Endothelial cell of umbilical vein (primary cell): ENCODE data around the gene GRID1. TPM values are rescaled to one million over a fixed set of nuclear protein-coding genes. Genes with fewer than 3 reads are reported as not detected.

Source experiments
- BruUV-seq: library from RNA; stranded (reverse); fragments of 400-500 nt; replicated peaks from 2 replicates; lab custom pipeline; 2021; lab: Mats Ljungman, UMichigan
- CTCF ChIA-PET: fragments of 300-600, 350-600 bp; sonication (Branson Sonifier 250); formaldehyde crosslinking; loops from one replicate; lab custom pipeline; 2021; ENCODE audit warnings: antibody characterized with exemption, inconsistent platforms; lab: Charles Lee
- POLR2A ChIA-PET: fragments of 300-600, 350-600 bp; sonication (Branson Sonifier 250); formaldehyde crosslinking; loops from one replicate; lab custom pipeline; 2021; ENCODE audit warnings: antibody characterized with exemption, inconsistent platforms; lab: Charles Lee
- DNase-seq: peaks from one replicate; pipeline ENCODE4 v3.0.0-alpha.2; 2011; ENCODE audit warnings: low read depth, low spot score
- FAIRE-seq: peaks from 2 replicates; lab custom pipeline; 2011; peaks lifted over from hg19 to GRCh38; lab: Jason Lieb, UNC
- H2AFZ ChIP-seq: 2 replicates; pipeline ENCODE4 v1.6.0; 2012; ENCODE audit warnings: low read depth, low read length, control low read depth, inconsistent platforms
- H3K27ac ChIP-seq: 2 replicates; pipeline ENCODE4 v1.5.1; 2011; ENCODE audit warnings: low read depth, mild to moderate bottlenecking, control low read depth, low read length, moderate library complexity; ENCODE audit not compliant: insufficient read depth
- H3K27me3 ChIP-seq, 2 experiments: 2 replicates each; pipeline versions ENCODE4 v1.6.0 to v1.6.1; 2011; ENCODE audit warnings: low read length in 2 of 2, mixed read lengths in 1 of 2; ENCODE audit not compliant: control insufficient read depth in 2 of 2, insufficient read depth in 2 of 2
- H3K36me3 ChIP-seq, 2 experiments: 2 replicates in 1 of 2; 3 replicates in 1 of 2; pipeline ENCODE4 v1.5.1; 2011; ENCODE audit warnings: low read length in 2 of 2, mild to moderate bottlenecking in 1 of 2, moderate library complexity in 1 of 2; ENCODE audit not compliant: control insufficient read depth in 2 of 2, insufficient read depth in 2 of 2; ENCODE audit errors: extremely low read depth in 1 of 2
- H3K4me1 ChIP-seq: 3 replicates; pipeline ENCODE4 v1.5.1; 2011; ENCODE audit warnings: mild to moderate bottlenecking, low read length; ENCODE audit not compliant: control insufficient read depth, insufficient read depth; ENCODE audit errors: extremely low read depth
- H3K4me2 ChIP-seq: 2 replicates; pipeline ENCODE4 v1.6.1; 2011; ENCODE audit warnings: low read length, control low read depth, mixed read lengths; ENCODE audit not compliant: insufficient read depth
- H3K4me3 ChIP-seq, 3 experiments: fragments of 200-600 bp in 1 of 3; sonication (generic), shearing (Covaris generic) in 1 of 3; replicated peaks in 1 of 3; 2 replicates each; pipeline ENCODE4 v1.5.1; 2011 to 2016; ENCODE audit warnings: control low read depth in 3 of 3, low read length in 3 of 3, mild to moderate bottlenecking in 2 of 3, inconsistent platforms in 1 of 3, low read depth in 1 of 3, moderate library complexity in 1 of 3; ENCODE audit not compliant: insufficient read depth in 1 of 3
- H3K79me2 ChIP-seq: 2 replicates; pipeline ENCODE4 v1.6.0; 2012; ENCODE audit warnings: low read length, inconsistent platforms; ENCODE audit not compliant: control insufficient read depth, insufficient read depth
- H3K9ac ChIP-seq: replicated peaks from 2 replicates; pipeline ENCODE3; 2011; ENCODE audit warnings: low read length, control low read depth; ENCODE audit not compliant: insufficient read depth; ENCODE audit errors: extremely low read depth
- H3K9me1 ChIP-seq: replicated peaks from 3 replicates; pipeline ENCODE4 v1.6.0; 2011; ENCODE audit warnings: mild to moderate bottlenecking, low read length; ENCODE audit not compliant: control insufficient read depth, insufficient read depth; ENCODE audit errors: extremely low read depth
- H3K9me3 ChIP-seq: replicated peaks from 2 replicates; pipeline ENCODE4 v1.5.1; 2012; ENCODE audit warnings: low read length, inconsistent platforms; ENCODE audit not compliant: control insufficient read depth, insufficient read depth
- H4K20me1 ChIP-seq: replicated peaks from 2 replicates; pipeline ENCODE3; 2011; ENCODE audit warnings: mild to moderate bottlenecking, low read length; ENCODE audit not compliant: control insufficient read depth, insufficient read depth; ENCODE audit errors: extremely low read depth
- CTCF ChIP-seq, 2 donors: IDR thresholded peaks; 1 replicate in 1 of 2; 2 replicates in 1 of 2; pipeline ENCODE4 v1.5.1; 2011; ENCODE audit warnings: low read length in 2 of 2, mild to moderate bottlenecking in 2 of 2, moderate library complexity in 2 of 2, control low read depth in 1 of 2, inconsistent platforms in 1 of 2, low read depth in 1 of 2; ENCODE audit not compliant: insufficient read depth in 1 of 2; ENCODE audit errors: extremely low read depth in 1 of 2
- EZH2 ChIP-seq: IDR thresholded peaks from 2 replicates; pipeline ENCODE4 v1.6.1; 2012; ENCODE audit warnings: borderline replicate concordance, low read depth, mild to moderate bottlenecking, moderate library complexity, low read length, inconsistent platforms; ENCODE audit not compliant: severe bottlenecking
- FOS ChIP-seq: IDR thresholded peaks from 2 replicates; pipeline ENCODE4 v1.6.1; 2011; ENCODE audit warnings: mild to moderate bottlenecking, low read length, moderate library complexity, borderline replicate concordance; ENCODE audit not compliant: insufficient read depth
- MYC ChIP-seq: IDR thresholded peaks from one replicate; pipeline ENCODE4 v1.6.1; 2011; ENCODE audit warnings: mild to moderate bottlenecking, low read depth, low read length
- POLR2A ChIP-seq: IDR thresholded peaks from 2 replicates; pipeline ENCODE4 v1.6.1; 2012; ENCODE audit warnings: low read depth, mild to moderate bottlenecking, control low read depth, low read length
- POLR2AphosphoS5 ChIP-seq: IDR thresholded peaks from 2 replicates; pipeline ENCODE4 v1.6.1; 2012; ENCODE audit warnings: low read depth, mild to moderate bottlenecking, control low read depth, low read length, moderate library complexity; ENCODE audit not compliant: insufficient read depth
- dilution Hi-C: fragments of 300-500 bp; cut with MboI; formaldehyde crosslinking; loops from one replicate; pipeline ENCODE4 v1.15.0; 2019; ENCODE audit warnings: low sequenced_read_pairs; ENCODE audit not compliant: extremely low pct_ligation_motif_present
- intact Hi-C: fragments of 100-400 bp; cut with micrococcal nuclease; formaldehyde crosslinking; loops from one replicate; pipeline ENCODE4 v1.10.0; 2022
- polyA plus RNA-seq, 4 experiments: library from polyadenylated mRNA; depleted of rRNA in 3 of 4; stranded (reverse) in 3 of 4; unstranded in 1 of 4; fragments of >200 nt; gene quantifications; 2 replicates each; pipeline versions ENCODE4 v1.2.1 to v1.2.3, GENCODE V29; 2011 to 2012; ENCODE audit warnings: missing spikeins in 1 of 4
- total RNA-seq: library from RNA; stranded (reverse); gene quantifications from 2 replicates; pipeline ENCODE4 v1.2.3, GENCODE V29; 2021

The GRID1 gene
- total and polyA plus RNA-seq, 2 donors (not counting 3 experiments of a cell fraction or from before 2014, with no cell fraction given): not detected

GRCh38 chr10:86301971-86302370 lies 64.6 kb downstream of the GRID1 start:
- Histone ChIP-seq H4K20me1 (no peaks in the 10 kb centered on the region), H3K79me2 (no peaks in the 10 kb centered on the region), H3K27me3 (no peaks in the 10 kb centered on the region), H3K9me1 (no peaks in the 10 kb centered on the region), H3K36me3 (no peaks in the 10 kb centered on the region), H3K4me3 (no peak overlapping the region), H2AFZ (no peak overlapping the region), H3K4me1 (no peaks in the 10 kb centered on the region), H3K4me2 (no peak overlapping the region), H3K9ac (no peak overlapping the region), H3K9me3 (no peaks in the 10 kb centered on the region), H3K27ac (no peak overlapping the region)
- no peak for DNase-seq
- ChIA-PET CTCF (no interaction called here), POLR2A (no interaction called here)
- no TSS peak for BruUV-seq
- intact Hi-C loops (no loop called here), dilution Hi-C loops (no loop called here)
- FAIRE-seq: no peak
- no peak for TF ChIP-seq FOS
- no peak for TF ChIP-seq CTCF (IDR thresholded peaks at IDR 0.05; ENCODE audit: extremely low read depth in 1 of 2, insufficient read depth in 1 of 2, low read depth in 1 of 2, low read length in 2 of 2)
- TF ChIP-seq MYC: no peak
- no peak for TF ChIP-seq EZH2

- no peaks in the 10 kb centered on the region for H4K20me1 ChIP-seq
- no peak for TF ChIP-seq POLR2A
- TF ChIP-seq POLR2AphosphoS5: no peak
- TF ChIP-seq FOS: no peak
- intact Hi-C loops: no loop called here
- no peaks in the 10 kb centered on the region for H3K9me3 ChIP-seq
- dilution Hi-C loops: no loop called here
- no peak overlapping the region for H3K9ac ChIP-seq
- no peak overlapping the region for H3K4me2 ChIP-seq
- H2AFZ ChIP-seq: no peak overlapping the region
- H3K27ac ChIP-seq: no peak overlapping the region
- no TSS peak for BruUV-seq
- no peak overlapping the region for H3K4me3 ChIP-seq
- no peaks in the 10 kb centered on the region for H3K36me3 ChIP-seq
- POLR2A ChIA-PET: no interaction called here
- H3K9me1 ChIP-seq: no peaks in the 10 kb centered on the region
- H3K79me2 ChIP-seq: no peaks in the 10 kb centered on the region
- no peaks in the 10 kb centered on the region for H3K4me1 ChIP-seq
- no peak for FAIRE-seq
- CTCF ChIA-PET: no interaction called here
- no peaks in the 10 kb centered on the region for H3K27me3 ChIP-seq
- no peak for DNase-seq
These were observed 65.4 kb downstream of the GRID1 start for GRCh38 chr10:86300931-86301830.
